Nephron progenitor cell (in vitro differentiated cells): ENCODE measurements around the gene CMYA5.

Experiments
- DNase-seq: peaks from one replicate; pipeline ENCODE4 v3.0.0; 2021
- H3K27ac Mint-ChIP-seq: 2 replicates; pipeline ENCODE4 v1.8.0; 2021; ENCODE audit warnings: mild to moderate bottlenecking, moderate library complexity, mixed read lengths
- H3K27me3 Mint-ChIP-seq: 2 replicates; pipeline ENCODE4 v1.8.0; 2021; ENCODE audit warnings: mild to moderate bottlenecking, low read depth, mixed read lengths; ENCODE audit not compliant: poor library complexity
- H3K36me3 Mint-ChIP-seq: 2 replicates; pipeline ENCODE4 v1.8.0; 2021; ENCODE audit warnings: low read depth, mixed read lengths
- H3K4me1 Mint-ChIP-seq: 2 replicates; pipeline ENCODE4 v1.8.0; 2021; ENCODE audit warnings: mixed read lengths
- H3K4me3 Mint-ChIP-seq: 2 replicates; pipeline ENCODE4 v1.8.0; 2021; ENCODE audit warnings: mild to moderate bottlenecking, moderate library complexity, mixed read lengths
- H3K9me3 Mint-ChIP-seq: 2 replicates; pipeline ENCODE4 v1.8.0; 2021; ENCODE audit warnings: mild to moderate bottlenecking, moderate library complexity, mixed read lengths
- CTCF ChIP-seq: fragments of 200-600 bp; sonication (generic); IDR thresholded peaks from 2 replicates; pipeline ENCODE4 v1.5.0; 2021; ENCODE audit warnings: antibody characterized with exemption

Gene CMYA5

GRCh38 chr5:79831381-79832309 is 142.0 kb downstream of the CMYA5 start:
- Mint-ChIP-seq H3K27me3 (peaks cover 13% of the 10 kb centered on the region), H3K27ac (peak overlapping the region; percentile 13), H3K4me1 (peaks cover 49% of the 10 kb centered on the region), H3K9me3 (peaks cover 19% of the 10 kb centered on the region), H3K4me3 (no peak overlapping the region), H3K36me3 (no peaks in the 10 kb centered on the region)
- DNase-seq, result no peak
- TF ChIP-seq CTCF, result no peak

- Mint-ChIP-seq H3K27me3 (peaks cover 13% of the 10 kb centered on the region), H3K27ac (no peak overlapping the region), H3K9me3 (peaks cover 19% of the 10 kb centered on the region), H3K4me3 (no peak overlapping the region), H3K4me1 (peaks cover 62% of the 10 kb centered on the region), H3K36me3 (no peaks in the 10 kb centered on the region)
- DNase-seq, result no peak
- TF ChIP-seq CTCF, result no peak
Observed at GRCh38 chr5:79832911-79833310, 143.3 kb downstream of the CMYA5 start.

- H3K4me1 Mint-ChIP-seq, result peaks cover 75% of the 10 kb centered on the region
- TF ChIP-seq CTCF, result no peak
- peaks cover 10% of the 10 kb centered on the region for H3K27me3 Mint-ChIP-seq
- no peaks in the 10 kb centered on the region for H3K36me3 Mint-ChIP-seq
- H3K4me3 Mint-ChIP-seq, result no peak overlapping the region
- no peak for DNase-seq
- H3K9me3 Mint-ChIP-seq, result peaks cover 19% of the 10 kb centered on the region
- H3K27ac Mint-ChIP-seq, result peak overlapping the region; percentile 73
Observed at GRCh38 chr5:79834098-79834753, 144.6 kb downstream of the CMYA5 start.

- DNase-seq, result peak; percentile 15
- Mint-ChIP-seq H3K27me3 (peaks cover 10% of the 10 kb centered on the region), H3K36me3 (no peaks in the 10 kb centered on the region), H3K27ac (no peak overlapping the region), H3K4me1 (peaks cover 80% of the 10 kb centered on the region), H3K9me3 (peaks cover 19% of the 10 kb centered on the region), H3K4me3 (no peak overlapping the region)
- TF ChIP-seq CTCF, result no peak
Observed at GRCh38 chr5:79834754-79835714, 145.4 kb downstream of the CMYA5 start.

- Mint-ChIP-seq H3K36me3 (no peaks in the 10 kb centered on the region), H3K27me3 (peaks cover 3% of the 10 kb centered on the region), H3K9me3 (peaks cover 4% of the 10 kb centered on the region), H3K4me3 (peak overlapping the region; percentile 31), H3K4me1 (peaks cover 89% of the 10 kb centered on the region), H3K27ac (peak overlapping the region; percentile 95)
- TF ChIP-seq CTCF, result no peak
- peak; percentile 39 for DNase-seq
Observed at GRCh38 chr5:79837761-79838551, 148.3 kb downstream of the CMYA5 start.
